NCI-H82 treated with DMSO at 0.1 percent for 48 hours (cell line): ENCODE results near the gene PDGFB.

Source experiments
- DNase-seq: peaks from one replicate; lab custom pipeline; 2025; ENCODE audit not compliant: unreplicated experiment; lab: John Stamatoyannopoulos, UW

PDGFB gene

GRCh38 chr22:39254789-39255298 is 10.1 kb upstream of the PDGFB start:
- no peak for DNase-seq

- no peak for DNase-seq
Observed at GRCh38 chr22:39254122-39254521, 9.3 kb upstream of the PDGFB start.

GRCh38 chr22:39253435-39254070 is 8.8 kb upstream of the PDGFB start:
- DNase-seq: no peak

- no peak for DNase-seq
Observed at GRCh38 chr22:39252461-39253434, 8.0 kb upstream of the PDGFB start.

- no peak for DNase-seq
Observed at GRCh38 chr22:39251762-39252460, 7.1 kb upstream of the PDGFB start.

- no peak for DNase-seq
Observed at GRCh38 chr22:39250838-39251237, 6.1 kb upstream of the PDGFB start.

- no peak for DNase-seq
Observed at GRCh38 chr22:39250131-39250530, 5.3 kb upstream of the PDGFB start.

- no peak for DNase-seq
Observed at GRCh38 chr22:39249086-39249704, 4.4 kb upstream of the PDGFB start.

GRCh38 chr22:39248254-39248653 is 3.5 kb upstream of the PDGFB start:
- no peak for DNase-seq

GRCh38 chr22:39247361-39247760 is 2.6 kb upstream of the PDGFB start:
- no peak for DNase-seq

- DNase-seq: no peak
Observed at GRCh38 chr22:39246690-39247332, 2.0 kb upstream of the PDGFB start.

- DNase-seq: no peak
Observed at GRCh38 chr22:39246217-39246616, 1.4 kb upstream of the PDGFB start.

- no peak for DNase-seq
Observed at GRCh38 chr22:39245130-39246039, 603 bp upstream of the PDGFB start.

GRCh38 chr22:39244136-39244495 is 666 bp downstream of the PDGFB start:
- no peak for DNase-seq

GRCh38 chr22:39243439-39244135 is 1.2 kb downstream of the PDGFB start:
- no peak for DNase-seq

- no peak for DNase-seq
Observed at GRCh38 chr22:39242595-39243438, 2.0 kb downstream of the PDGFB start.

GRCh38 chr22:39241794-39242594 is 2.8 kb downstream of the PDGFB start:
- DNase-seq: no peak
